ENCODE results near the gene ZXDC.

ZXDC gene

DNA sequence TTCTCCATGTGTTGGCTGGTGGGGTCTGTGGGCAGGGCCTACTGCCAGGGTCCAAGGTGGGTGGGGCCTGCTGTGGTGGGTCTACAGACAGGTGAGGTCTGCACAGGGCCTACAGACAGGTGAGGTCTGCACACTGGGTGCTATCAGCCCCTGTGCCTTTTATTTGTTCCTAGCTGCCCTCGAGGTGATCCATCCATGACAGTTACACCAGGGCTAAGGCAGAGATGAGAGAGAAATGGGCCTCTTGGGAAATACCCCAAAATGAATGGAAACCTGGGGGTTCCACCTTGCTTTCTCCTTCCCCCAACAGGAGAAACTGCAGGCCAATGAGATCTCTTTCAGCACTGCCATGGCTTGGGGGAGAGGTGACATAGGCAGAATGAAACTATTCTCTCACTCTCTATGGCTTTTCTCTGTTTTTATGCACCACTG lies 44.6 kb downstream of the ZXDC start:
- Mint-ChIP-seq H3K4me1 (no peaks in the 10 kb centered on the region), H3K36me3 (ENCODE audit: low read depth) (peaks cover 18% of the 10 kb centered on the region), H3K9me3 (peaks cover 5% of the 10 kb centered on the region), H3K27me3 (ENCODE audit: low read depth) (no peaks in the 10 kb centered on the region), H3K27ac (no peak overlapping the region), H3K4me3 (no peak overlapping the region)
- TF ChIP-seq, protein P1, sequence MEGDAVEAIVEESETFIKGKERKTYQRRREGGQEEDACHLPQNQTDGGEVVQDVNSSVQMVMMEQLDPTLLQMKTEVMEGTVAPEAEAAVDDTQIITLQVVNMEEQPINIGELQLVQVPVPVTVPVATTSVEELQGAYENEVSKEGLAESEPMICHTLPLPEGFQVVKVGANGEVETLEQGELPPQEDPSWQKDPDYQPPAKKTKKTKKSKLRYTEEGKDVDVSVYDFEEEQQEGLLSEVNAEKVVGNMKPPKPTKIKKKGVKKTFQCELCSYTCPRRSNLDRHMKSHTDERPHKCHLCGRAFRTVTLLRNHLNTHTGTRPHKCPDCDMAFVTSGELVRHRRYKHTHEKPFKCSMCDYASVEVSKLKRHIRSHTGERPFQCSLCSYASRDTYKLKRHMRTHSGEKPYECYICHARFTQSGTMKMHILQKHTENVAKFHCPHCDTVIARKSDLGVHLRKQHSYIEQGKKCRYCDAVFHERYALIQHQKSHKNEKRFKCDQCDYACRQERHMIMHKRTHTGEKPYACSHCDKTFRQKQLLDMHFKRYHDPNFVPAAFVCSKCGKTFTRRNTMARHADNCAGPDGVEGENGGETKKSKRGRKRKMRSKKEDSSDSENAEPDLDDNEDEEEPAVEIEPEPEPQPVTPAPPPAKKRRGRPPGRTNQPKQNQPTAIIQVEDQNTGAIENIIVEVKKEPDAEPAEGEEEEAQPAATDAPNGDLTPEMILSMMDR (IDR thresholded peaks at IDR 0.05; ENCODE audit: unreplicated experiment in 3 of 3), result no peak

DNA sequence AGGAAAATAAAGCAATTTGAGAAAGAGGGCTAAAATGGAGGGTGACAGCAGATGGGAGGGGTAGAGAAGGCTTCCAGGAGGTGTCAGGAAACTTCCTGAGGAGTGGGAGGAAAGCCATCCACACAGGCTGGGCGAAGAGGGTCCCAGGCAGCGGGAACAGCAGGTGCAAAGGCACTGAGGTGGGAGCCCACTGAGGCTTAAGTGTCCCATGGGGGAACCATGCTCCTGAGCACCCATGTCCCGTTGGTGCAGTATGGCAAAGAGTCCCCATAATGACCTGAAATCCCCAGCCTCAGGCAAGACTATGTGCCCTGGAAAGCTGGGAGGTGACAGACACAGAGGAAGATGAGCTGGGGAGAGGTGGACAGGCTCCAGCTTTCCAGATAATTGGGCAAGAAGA lies 50.9 kb downstream of the ZXDC start:
- Mint-ChIP-seq H3K4me1 (no peaks in the 10 kb centered on the region), H3K36me3 (ENCODE audit: low read depth) (peaks cover 22% of the 10 kb centered on the region), H3K27ac (no peak overlapping the region), H3K4me3 (no peak overlapping the region), H3K27me3 (ENCODE audit: low read depth) (no peaks in the 10 kb centered on the region), H3K9me3 (peaks cover 15% of the 10 kb centered on the region)
- TF ChIP-seq, protein P1 (IDR thresholded peaks at IDR 0.05; ENCODE audit: unreplicated experiment in 3 of 3), result no peak

DNA sequence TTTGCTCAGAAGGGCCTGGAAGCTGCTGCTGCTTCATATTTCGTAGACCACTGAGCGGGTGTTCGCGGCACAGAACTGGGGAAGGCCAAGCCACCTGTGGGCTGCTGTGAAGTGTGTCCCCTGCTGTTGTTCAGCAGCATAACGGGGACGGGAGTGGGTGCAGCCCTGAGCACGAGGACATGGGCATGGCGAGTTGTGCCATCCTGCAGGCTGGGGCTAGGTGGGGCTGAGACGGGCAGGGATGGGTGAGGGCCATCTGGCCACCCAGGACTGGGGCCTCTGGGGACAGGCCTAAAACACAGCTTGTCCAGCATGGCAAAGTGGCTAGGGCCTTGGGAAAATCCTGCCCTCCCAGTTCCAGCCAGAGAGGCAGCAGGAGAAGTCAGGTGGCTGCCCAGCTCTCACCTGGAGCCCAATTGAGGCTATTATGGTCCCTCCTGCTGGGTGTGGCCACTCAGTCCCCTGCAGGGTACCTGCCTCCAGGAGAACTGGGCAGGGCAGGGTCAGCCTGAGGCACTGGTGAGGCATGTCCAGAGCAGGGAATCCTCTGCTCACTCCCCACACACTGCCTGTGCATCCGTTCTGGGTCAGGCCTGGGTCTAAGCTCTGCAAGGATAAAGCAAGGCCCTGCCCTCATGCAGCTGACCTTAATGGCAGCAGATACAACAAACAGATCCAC lies 51.5 kb downstream of the ZXDC start:
- Mint-ChIP-seq H3K36me3 (ENCODE audit: low read depth) (peaks cover 22% of the 10 kb centered on the region), H3K27ac (no peak overlapping the region), H3K4me1 (no peaks in the 10 kb centered on the region), H3K4me3 (no peak overlapping the region), H3K9me3 (peaks cover 15% of the 10 kb centered on the region), H3K27me3 (ENCODE audit: low read depth) (no peaks in the 10 kb centered on the region)
- TF ChIP-seq, protein P1 (IDR thresholded peaks at IDR 0.05; ENCODE audit: unreplicated experiment in 3 of 3), result no peak

DNA sequence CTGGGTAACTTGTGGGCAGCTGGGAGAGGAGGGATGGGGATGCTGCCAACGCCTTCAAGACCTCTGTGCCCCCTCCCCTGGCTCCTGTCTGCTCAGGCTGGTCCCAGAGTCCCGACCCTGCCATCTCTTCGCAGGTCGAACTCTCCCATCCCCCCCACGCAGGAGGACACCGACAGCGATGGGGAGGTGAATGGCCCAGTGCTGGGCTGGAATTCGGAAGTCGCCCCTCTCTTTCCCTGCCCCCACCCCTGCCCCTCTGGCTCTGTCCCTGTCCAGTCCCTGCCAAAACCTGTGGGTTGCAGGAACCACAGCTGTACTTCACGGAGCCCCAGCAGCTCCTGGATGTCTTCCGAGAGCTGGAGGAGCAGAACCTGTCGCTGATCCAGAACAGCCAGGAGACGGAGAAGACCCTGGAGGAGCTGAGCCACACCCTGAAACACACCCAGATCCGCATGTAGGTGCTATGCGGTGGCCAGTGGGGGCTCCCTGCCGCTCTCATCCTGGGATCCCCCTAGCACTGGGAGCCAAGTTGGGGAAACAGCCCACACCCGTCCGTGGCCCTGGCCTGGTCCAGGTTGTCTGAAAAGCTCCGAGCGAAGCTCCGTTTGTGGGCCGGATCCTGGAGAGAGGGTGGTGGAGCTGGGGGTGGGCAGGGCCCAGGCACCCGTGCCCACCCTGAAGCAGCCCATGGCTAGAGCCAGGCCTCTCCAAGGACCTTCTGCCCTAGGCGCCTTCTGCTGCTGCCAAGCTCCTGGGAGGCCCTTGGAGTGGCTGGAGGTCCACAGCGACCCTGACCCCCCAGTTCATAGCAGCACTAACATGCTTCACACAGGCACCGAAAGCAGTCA lies 52.3 kb downstream of the ZXDC start:
- Mint-ChIP-seq H3K4me1 (no peaks in the 10 kb centered on the region), H3K9me3 (peaks cover 15% of the 10 kb centered on the region), H3K36me3 (ENCODE audit: low read depth) (peaks cover 22% of the 10 kb centered on the region), H3K4me3 (no peak overlapping the region), H3K27me3 (ENCODE audit: low read depth) (no peaks in the 10 kb centered on the region), H3K27ac (no peak overlapping the region)
- TF ChIP-seq, protein P1 (IDR thresholded peaks at IDR 0.05; ENCODE audit: unreplicated experiment in 3 of 3), result no peak

DNA sequence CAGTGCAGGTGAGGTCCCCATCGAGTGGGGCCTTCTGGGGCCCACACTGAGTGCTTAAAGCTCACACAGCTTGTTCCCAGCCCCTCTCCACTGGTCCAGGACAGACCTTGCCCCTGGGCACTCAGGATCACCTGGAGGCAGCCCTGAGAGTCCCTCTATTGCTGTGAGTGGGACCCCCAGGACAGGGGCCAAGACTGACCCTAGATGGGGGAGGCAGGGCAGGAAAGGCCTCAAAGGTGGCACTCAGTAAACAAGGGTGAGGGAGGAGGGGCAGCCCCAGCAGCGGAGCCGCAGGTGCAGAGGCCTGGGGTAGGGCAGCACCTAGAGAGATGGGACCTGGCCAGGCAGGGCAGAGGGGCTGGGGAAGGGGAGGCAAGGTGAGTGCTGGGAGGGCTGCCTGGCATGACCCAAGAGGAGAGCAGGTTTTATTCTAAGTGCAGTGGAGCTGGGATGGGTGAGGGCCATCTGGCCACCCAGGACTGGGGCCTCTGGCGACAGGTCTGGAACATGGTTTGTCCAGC lies 53.1 kb downstream of the ZXDC start:
- TF ChIP-seq, protein P1 (IDR thresholded peaks at IDR 0.05; ENCODE audit: unreplicated experiment in 3 of 3), result no peak
- no peaks in the 10 kb centered on the region for H3K4me1 Mint-ChIP-seq
- H3K27me3 Mint-ChIP-seq (ENCODE audit: low read depth), result no peaks in the 10 kb centered on the region
- peaks cover 20% of the 10 kb centered on the region for H3K36me3 Mint-ChIP-seq (ENCODE audit: low read depth)
- no peak overlapping the region for H3K27ac Mint-ChIP-seq
- no peak overlapping the region for H3K4me3 Mint-ChIP-seq
- peaks cover 15% of the 10 kb centered on the region for H3K9me3 Mint-ChIP-seq

Data from nephron (organoid).